HG02943 (cell line): ENCODE measurements around the gene RITA1.

Source experiments
- ATAC-seq: cut with Tn5 transposase; IDR thresholded peaks from one replicate; pipeline ENCODE4 v1.9.1; 2021; ENCODE audit warnings: mild to moderate bottlenecking, low read depth, moderate library complexity; ENCODE audit not compliant: unreplicated experiment

The RITA1 gene

DNA sequence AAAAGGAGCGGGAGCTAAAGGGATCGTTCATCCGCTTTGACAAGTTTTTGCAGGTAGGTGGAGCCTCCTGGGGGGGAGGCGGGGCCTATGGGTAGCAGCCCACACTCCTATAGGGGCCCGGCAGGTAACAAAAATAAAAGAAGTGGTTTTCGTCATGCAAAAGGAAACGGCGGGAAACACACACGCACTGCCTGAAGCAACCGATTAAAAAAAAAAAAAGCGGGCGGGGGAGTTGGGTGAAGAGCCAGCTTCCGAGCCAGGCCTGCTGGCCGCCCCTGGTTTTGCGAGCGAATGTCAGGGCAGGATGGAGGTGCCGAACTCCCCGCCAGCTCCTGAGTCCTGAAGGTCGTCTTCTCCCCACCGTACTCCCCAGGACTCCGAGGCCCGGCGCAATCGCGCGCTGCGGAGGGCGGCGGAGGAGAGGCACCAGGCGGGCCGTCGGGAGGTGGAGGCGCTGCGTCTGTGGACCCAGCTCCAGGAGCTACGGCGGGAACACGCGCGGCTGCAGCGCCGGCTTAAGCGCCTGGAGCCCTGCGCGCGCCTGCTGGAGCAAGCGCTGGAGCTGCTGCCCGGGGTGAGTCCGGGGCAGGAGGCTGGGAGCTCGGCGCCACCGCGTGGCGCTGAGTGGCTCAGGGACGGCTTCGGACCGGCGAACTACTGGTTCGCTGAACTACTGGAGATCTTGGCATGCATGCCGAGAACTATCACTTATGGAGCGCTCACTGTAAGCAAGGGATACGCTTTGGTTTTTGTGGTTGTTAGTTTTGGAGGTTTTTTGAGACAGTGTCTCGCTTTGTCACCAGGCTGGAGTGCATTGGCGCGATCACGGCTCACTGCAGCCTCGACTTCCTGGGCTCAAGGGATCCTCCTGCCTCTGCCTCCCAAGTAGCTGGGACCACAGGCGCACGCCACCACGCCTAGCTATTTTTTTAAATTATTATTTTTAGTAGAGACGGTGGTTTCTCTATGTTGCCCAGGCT, 32.4 kb upstream of the RITA1 start:
- ATAC-seq = no peak

DNA sequence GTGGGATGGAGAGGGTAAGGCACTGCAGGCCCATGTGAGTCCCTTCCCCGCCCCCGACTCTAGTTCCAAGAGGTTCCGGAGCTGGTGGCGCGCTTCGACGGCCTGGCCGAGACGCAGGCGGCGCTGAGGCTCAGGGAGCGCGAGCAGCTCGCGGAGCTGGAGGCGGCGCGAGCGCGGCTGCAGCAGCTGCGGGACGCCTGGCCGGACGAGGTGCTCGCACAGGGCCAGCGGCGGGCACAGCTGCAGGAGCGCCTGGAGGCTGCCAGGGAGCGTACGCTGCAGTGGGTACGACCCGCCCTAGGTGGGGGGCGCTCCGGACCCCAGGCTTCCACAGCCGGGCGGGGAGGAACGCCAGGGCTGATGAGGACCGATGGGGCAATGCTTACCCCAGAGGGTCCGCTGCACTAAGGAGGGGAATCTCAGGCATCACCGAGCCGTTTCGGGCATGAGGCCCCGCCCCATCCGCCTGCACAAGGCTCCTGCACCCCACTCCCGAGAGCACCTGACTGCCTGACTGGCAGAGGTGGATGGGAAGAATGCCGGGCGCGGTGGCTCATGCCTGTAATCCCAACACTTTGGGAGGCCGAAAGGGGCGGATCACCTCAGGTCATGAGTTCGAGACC, 31.1 kb upstream of the RITA1 start:
- ATAC-seq = no peak

DNA sequence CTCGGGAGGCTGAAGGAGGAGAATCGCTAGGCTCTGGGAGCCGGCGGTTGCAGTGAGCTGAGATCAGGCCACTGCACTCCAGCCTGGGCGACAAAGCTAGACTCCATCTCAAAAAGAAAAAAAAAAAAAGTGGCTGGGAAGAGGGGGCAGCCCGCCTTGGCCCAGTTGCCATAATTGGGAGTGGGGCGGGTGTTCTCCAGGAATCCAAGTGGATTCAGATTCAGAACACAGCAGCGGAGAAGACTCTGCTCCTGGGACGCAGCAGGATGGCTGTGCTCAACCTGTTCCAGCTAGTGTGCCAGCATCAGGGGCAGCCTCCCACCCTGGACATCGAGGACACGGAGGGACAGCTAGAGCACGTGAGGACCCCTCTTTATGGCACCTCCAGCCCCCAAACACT, 30.5 kb upstream of the RITA1 start:
- ATAC-seq = no peak

DNA sequence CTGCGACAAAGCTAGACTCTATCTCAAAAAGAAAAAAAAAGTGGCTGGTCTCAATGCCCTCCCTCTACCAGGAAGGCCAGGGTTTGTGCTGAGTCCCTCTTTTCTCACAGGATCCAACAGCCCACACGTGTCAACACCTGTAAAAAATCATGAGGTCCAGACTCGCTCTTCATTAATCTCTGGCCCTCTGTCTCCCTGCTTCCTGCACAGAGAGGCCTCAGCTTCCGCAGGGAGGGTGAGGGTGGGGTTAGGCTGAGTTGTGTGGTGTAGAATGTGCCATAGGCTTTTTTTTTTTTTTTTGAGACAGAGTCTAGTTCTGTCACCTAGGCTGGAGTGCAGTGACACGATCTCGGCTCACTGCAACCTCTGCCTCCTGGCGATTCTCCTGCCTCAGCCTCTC, 29.9 kb upstream of the RITA1 start:
- ATAC-seq = no peak

DNA sequence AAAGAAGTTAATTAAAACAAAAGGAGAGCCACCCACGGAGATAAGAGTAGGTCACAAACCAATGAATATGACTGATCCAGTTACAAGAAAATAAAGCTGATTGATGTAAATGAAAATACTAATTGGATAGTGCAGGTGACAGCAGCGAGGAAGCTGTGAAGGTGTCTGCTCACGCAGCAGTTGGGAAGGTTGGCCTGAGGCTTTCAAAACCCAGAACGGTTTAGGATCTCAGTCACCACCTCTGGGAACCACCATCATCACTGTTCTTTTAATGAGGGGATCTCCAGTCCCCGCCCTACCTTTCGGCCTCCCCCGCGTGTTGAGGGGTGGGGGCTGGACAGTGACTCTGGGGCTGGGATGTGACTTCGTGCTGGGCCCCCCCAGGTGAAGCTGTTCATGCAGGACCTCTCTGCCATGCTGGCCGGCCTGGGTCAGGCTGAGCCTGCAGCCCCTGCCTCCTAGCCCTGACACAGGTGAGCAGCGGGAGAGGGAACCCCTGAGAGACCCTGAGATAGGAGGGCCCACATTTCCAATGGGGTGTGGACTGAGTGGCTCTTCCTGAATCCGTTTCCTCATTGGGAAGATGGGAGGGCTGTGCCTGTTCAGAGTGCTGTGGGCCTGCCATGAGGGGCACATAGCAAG, 28.2 kb upstream of the RITA1 start:
- ATAC-seq = no peak

DNA sequence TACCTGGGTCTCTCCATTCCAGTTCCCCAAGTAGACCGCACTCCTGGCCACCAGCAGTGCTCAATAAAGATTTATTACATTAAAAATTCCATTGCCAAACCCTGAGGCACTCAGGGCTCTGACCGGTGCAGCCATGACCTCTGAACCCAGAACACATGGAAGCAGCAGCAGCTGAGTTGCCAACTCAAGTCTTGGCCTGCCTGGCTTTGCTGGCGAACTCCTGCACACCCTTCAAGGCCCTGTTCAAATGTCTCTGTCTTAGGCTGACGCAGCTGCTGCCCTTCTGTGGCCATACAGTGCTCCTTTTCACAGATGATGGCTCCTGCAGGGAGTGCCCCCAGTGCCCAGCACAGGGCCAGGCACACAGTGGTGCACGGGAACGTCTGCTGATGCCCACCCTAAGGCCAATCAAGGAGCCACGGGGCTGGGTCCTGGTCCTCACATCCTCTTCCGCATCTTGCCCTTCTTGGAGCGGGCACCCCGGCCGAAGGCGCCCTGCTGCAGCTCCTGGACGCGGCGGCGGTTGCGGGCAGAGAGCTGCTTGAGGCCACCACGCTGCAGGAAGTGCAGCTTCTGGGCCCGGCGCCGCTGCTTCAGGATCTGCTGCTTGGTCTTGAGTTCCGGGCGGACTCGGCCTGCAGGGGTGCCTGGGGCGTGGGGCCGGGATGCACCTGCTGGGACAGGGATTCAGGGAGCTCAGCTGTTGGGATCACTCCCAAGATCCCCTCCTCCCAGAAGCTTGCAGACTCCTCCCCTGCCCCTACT, 26.9 kb upstream of the RITA1 start:
- ATAC-seq = no peak

DNA sequence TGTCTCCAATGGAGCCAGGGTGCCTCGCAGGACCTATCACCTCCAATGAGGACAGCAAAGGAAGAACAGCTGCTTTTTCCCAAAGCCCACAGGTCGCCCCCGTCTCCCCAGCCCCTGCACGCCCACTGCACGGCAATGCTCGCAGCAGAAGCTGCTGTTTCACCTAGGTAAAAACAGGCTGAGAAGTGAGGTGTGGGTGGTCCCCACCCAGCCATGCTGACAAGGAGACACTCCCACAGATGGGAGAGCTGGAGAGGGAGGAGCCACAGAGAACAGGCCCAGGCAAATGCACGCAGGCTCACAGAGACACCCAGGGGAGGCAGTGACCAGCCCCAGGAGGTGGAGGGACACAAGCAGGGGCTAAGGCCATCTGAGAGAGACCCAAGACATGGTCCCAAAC, 25.6 kb upstream of the RITA1 start:
- no peak for ATAC-seq

DNA sequence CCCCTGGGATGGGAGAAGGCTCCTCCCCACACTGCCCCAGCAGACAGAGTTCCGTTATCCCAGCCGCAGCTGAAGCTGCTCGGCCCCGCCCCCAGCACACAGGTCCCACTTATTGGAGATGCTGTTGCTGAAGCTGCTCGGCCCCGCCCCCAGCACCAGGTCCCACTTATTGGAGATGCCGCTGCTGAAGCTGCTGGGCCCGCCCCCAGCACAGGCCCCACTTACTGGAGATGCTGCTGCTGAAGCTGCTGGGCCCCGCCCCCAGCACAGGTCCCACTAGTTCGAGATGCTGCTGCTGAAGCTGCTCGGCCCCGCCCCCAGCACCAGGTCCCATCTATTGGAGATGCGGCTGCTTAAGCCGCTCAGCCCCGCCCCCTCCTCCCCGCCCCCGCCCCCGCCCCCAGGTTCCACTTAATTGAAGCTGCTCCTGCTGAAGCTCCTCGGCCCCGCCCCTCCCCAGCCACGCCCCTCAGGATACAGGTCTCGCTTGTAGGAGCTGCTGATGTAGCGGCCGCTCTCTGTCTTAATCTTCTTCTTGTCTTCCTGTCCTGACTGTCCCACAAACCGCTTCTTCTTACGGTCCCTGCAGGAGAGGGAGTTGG, 24.0 kb upstream of the RITA1 start:
- no peak for ATAC-seq

DNA sequence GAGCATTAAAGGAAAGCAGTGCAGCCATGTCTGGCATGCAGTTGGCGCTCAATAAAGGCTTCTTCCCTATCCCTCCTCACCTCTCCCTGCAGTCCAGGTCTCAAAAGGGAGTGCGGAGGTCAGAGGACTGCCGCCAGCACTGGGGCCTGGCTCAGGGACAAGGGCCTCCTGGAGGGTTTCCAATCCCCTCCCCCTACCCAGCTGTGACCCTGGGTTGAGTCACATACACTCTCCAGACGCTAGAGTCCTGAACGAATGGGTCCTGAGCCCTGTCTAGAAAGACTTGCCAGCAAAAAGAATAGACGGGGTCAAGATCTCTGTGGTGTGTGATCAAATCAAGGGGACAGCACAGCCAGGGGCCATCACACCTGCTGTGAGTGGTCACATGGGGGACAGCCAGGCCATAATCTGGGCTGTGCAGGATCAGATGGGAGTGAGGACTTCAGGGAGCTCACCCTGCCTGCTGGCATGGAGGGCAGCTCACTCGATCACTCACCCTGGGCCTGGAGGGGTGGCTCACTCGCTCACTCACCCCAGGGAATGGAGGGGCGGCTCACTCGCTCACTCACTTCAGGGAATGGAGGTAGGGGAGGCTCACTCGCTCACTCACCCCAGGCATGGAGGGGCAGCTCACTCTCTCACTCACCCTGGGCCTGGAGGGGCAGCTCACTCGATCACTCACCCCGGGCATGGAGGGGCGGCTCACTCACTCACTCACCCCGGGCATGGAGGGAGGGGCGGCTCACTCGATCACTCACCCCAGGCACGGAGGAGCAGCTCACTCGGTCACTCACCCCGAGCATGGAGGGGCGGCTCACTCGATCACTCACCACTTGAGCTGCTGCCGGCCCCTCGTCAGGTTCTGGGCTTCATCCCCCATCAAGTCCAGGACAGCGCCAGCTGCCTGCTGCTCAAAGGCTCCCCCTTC, 23.2 kb upstream of the RITA1 start:
- ATAC-seq = no peak

DNA sequence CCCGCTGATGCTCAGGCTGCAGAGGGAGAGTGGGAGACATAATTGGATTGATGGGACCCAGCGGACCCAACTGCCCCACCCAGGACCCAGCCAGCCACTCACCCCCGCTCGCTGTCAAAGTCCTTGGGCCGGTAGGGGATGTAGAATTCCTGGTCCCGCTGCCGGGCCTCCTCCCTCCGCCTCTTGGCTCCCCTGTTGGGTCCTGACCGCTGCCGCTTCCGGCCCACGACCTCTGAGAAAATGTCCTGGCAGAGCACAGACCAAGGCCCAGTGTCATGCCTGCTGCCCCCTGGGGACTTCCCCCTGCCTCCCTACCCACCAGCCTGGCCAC, 22.5 kb upstream of the RITA1 start:
- no peak for ATAC-seq

DNA sequence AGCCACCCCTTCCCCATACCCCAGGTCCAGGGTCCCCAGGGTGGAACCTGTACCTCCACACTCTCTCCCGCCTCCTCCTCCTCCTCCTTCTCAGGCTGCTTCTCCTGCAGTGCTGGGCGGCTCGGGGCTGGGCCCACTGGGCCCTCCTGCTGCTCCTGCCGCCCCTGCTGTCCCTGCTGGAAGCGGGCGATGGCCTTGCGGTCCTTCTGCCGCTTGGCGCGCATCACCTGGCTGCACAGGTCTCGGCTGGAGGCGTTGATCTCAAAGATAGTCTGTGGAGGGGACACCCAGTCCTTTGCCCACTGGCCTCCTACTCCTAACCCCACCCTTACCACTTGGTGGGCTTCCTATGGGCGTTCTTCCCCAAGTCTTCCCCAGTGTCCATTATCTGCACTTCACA, 21.5 kb upstream of the RITA1 start:
- no peak for ATAC-seq

DNA sequence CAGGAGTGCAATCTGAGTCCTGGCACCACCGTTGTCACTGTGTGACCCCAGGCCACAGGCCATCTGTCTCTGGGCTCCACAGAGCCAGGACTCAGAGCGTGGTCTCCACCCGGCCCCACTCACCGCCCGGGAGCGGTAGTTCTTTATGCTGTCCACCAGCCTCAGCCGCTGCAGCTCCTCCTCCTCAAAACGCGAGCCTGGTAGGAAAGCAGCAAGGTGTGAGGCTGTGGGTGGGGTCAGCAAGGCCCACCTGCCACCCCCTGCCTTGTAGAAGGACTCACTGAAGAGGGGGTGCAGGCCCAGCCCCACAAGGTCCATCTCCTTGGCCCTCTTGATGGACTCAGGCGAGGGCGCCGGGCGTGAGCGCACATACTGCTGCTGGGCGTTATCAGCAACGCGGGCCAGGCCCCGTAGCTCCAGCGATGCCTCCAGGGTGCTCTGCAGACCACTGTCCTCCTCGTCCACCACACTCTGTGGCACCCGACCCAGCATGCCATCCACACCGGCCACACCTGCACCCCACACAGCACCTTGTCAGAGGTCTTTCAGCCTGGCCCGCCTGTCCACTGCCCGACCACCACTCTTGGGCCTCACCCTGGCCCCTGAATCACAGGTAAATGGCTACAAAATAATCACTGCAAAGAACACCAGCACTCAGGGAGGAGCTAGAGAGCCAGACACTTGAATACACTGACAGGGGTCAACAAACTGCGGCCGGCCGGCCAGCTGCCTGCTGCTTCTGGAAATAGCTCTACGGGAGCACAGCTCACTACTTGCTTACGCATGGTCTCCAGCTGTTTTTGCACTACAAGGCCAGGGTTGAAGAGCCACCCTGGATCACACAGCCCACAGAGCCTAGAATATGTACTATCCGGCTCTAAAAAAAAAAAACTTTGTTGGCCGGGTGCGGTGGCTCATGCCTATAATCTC, 19.7 kb upstream of the RITA1 start:
- ATAC-seq = no peak

DNA sequence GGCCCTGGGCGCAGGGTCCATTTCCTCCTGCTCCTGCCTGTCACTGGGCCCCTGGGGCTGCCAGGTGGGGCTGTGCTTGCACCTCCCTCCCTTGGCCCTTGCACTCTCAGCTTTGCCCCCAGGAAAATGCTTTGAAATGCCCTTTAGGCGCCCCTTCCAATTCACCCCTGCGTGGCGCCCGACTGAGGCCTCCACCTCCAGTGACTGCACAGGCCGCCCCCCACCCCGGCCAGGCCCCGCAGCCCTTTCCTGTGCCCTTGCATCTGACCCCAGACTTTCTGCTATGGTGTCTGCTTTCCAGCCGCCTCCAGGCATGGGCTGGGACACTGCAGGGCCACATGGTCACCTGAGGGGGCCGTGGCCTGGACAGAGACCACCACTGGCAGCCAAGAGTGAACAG, 17.7 kb upstream of the RITA1 start:
- ATAC-seq = no peak

DNA sequence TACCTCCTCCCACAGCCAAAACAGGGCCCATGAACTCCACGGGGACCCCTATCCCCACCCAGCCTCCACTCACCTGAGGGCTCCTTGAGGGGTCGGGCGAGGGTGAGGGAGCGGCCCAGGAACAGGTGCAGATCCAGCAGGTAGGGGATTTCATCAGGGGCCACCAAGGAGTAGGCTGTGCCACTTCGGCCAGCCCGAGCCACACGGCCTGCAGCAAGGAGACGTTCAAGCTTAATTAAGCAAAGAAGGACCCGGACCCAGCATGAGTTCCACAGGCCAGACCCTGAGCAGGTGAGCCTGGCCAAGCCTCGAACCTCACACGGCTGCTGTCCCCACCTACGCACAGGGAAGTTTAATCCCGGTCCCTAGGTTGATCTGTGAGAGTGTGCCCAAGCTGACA, 15.8 kb upstream of the RITA1 start:
- no peak for ATAC-seq

DNA sequence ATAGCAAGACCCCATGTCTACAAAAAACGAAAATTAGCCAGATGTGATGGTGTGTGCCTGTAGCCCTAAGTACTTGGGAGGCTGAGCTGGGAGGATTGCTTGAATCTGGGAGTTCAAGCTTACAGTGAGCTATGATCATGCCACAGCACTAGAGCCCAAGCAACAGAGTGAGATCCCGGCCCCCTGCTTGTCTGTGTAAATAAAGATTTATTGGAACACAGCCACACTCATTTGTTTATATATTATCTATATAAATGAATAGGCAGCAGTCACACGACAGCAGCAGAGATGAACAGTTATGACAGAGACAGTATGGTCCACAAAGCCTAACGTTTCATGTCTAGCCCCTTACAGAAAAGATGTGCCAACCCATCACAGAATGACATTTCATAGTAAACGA, 15.1 kb upstream of the RITA1 start:
- ATAC-seq = no peak

DNA sequence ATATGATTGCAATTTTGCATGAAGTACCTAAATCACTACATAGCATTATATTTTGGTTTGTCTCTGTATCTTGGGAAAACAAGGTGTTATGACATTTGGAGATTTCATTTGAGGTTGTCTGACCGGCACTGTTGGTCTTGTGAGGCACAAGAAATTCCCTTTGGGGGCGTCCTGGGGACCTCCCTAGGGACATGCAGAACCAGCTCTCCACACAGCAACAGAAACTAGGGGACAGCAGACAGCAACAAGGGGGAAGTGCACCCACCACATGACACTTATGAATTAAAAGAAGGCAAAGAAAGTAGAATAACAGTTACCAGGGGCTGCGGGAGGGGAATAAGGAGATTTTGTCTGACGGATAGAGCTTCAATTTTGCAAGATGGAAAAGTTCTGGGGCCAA, 14.6 kb upstream of the RITA1 start:
- ATAC-seq = no peak

DNA sequence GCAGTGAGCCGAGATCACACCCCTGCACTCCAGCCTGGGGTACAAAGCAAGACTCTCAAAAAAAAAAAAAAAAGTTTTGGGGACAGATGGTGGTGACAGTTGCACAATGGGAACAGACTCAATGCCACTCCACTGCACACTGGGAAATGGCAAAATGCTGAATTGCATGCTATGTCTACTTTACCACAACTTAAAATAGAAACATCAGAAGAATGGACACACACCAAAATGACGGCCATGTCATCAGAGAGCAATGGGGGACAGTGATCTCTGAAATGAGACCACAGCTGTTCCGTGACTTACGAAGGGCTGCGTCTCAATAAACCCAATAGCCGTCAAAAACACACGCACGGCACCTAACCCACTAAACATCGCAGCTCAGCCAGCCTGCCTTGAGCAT, 14.0 kb upstream of the RITA1 start:
- no peak for ATAC-seq

DNA sequence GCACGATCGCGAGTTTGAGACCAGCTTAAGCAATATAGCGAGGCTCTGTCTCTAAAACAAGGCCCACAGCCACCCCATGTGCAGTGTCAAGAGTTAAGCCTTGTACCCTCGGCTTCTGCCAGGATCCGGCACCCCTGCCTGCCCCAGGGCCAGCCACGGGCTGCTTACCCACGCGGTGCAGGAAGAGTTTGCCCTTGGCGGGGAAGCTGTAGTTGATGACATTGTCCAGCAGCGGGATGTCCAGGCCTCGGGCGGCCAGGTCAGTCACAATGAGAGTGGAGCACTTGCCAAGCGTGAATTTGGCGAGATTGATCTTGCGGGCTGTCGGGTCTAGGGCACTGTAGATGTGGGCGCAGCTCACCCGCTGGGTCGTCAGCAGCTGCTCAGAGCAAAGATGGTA, 13.3 kb upstream of the RITA1 start:
- no peak for ATAC-seq
